Lower lobe of right lung (tissue), 2 donors: ENCODE data around the gene HMGB1. TPM values are rescaled to one million over a fixed set of nuclear protein-coding genes. Genes with fewer than 3 reads are reported as not detected.

ENCODE experiments used
- ATAC-seq, 2 donors: fragments of 200-7000 bp; cut with Tn5 transposase; one replicate each; pipeline ENCODE4 v1.9.1; 2020 to 2022; ENCODE audit warnings: mild to moderate bottlenecking in 2 of 2, moderate library complexity in 2 of 2
- DNase-seq: peaks from one replicate; pipeline ENCODE4 v3.0.0-alpha.2; 2020
- H3K27ac ChIP-seq: fragments of 200-600 bp; one replicate; pipeline ENCODE4 v1.8.0; 2022
- H3K27me3 ChIP-seq: fragments of 200-600 bp; one replicate; pipeline ENCODE4 v1.8.0; 2022; ENCODE audit warnings: low read depth
- H3K36me3 ChIP-seq: fragments of 200-600 bp; one replicate; pipeline ENCODE4 v1.8.0; 2022; ENCODE audit warnings: mild to moderate bottlenecking
- H3K4me1 ChIP-seq: fragments of 200-600 bp; one replicate; pipeline ENCODE4 v1.8.0; 2022
- H3K4me3 ChIP-seq: fragments of 200-600 bp; one replicate; pipeline ENCODE4 v1.8.0; 2022; ENCODE audit warnings: mild to moderate bottlenecking
- H3K9me3 ChIP-seq: fragments of 200-600 bp; one replicate; pipeline ENCODE4 v1.8.0; 2022
- intact Hi-C: fragments of 100-400 bp; cut with DNase I; formaldehyde crosslinking; loops from one replicate; pipeline ENCODE4 v1.11.0; 2022
- total RNA-seq: library from RNA; stranded (reverse); fragmentation: NEBNext Ultra II Directional; extraction: Animal tissue kit (Norgen Biotek cat#: 25700); gene quantifications from one replicate; pipeline ENCODE4 v1.2.1, GENCODE V29; 2021
- TF ChIP-seq, protein P1 (sequence below): fragments of 200-600 bp; IDR thresholded peaks from one replicate; pipeline ENCODE4 v1.8.0; 2022; ENCODE audit warnings: antibody characterized with exemption, mild to moderate bottlenecking
- donor health status: DM: no; HTN: yes; CAD: no; lungs with severe emphysema.

Gene HMGB1
- total RNA-seq, 1 donor from 2014 or later, result 221 TPM

DNA sequence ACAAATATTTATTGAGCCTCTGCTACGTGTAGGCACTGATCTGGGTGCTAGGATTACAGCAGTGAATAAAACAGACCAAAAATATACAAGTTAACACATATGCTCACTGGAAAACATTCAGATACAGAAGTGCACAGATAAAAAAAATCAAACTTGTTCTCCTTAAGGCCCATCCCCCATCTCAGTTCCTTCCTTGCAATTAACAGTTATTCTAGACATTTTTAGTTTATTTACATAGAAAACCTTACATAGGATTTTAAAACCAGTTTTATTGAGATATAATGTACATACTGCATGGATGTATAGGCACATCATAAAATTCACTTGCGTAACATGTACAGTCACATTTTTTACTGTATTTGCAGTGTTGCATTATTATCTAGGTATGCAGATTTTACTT lies 36.5 kb upstream of the HMGB1 start:
- Histone ChIP-seq H3K4me3 (no peak overlapping the region), H3K27ac (no peak overlapping the region)
- DNase-seq, result no peak

DNA sequence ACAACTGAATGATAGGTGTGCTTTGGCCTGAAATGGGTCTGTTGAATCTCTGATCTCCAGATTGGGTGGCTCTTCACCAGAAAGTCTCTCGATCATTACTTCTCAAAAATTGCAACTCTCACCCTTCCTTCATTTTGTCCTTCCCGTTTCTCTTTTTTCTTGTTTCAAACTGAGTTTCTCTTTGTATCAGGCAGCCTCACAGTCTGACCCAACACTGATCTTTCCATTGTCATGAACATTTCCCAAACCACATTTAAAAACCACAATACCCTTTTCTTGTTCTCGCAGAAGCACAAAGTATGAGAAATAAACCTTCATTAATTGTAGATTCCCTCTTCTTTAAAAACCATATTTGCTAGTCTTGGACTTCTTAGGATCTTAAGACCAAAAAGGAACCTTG lies 33.6 kb upstream of the HMGB1 start:
- Histone ChIP-seq H3K36me3 (no peaks in the 10 kb centered on the region), H3K9me3 (no peaks in the 10 kb centered on the region), H3K27me3 (no peaks in the 10 kb centered on the region), H3K4me1 (no peaks in the 10 kb centered on the region), H3K27ac (no peak overlapping the region), H3K4me3 (no peak overlapping the region)
- DNase-seq (no peak), ATAC-seq (no peak)
- TF ChIP-seq, protein P1, sequence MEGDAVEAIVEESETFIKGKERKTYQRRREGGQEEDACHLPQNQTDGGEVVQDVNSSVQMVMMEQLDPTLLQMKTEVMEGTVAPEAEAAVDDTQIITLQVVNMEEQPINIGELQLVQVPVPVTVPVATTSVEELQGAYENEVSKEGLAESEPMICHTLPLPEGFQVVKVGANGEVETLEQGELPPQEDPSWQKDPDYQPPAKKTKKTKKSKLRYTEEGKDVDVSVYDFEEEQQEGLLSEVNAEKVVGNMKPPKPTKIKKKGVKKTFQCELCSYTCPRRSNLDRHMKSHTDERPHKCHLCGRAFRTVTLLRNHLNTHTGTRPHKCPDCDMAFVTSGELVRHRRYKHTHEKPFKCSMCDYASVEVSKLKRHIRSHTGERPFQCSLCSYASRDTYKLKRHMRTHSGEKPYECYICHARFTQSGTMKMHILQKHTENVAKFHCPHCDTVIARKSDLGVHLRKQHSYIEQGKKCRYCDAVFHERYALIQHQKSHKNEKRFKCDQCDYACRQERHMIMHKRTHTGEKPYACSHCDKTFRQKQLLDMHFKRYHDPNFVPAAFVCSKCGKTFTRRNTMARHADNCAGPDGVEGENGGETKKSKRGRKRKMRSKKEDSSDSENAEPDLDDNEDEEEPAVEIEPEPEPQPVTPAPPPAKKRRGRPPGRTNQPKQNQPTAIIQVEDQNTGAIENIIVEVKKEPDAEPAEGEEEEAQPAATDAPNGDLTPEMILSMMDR, result no peak
- intact Hi-C loops, result no loop called here

More for the DNA sequence above, 36.5 kb upstream of the HMGB1 start:
- no peaks in the 10 kb centered on the region for H3K27me3 ChIP-seq
- ATAC-seq, result no peak
- H3K36me3 ChIP-seq, result no peaks in the 10 kb centered on the region
- no peaks in the 10 kb centered on the region for H3K4me1 ChIP-seq
- intact Hi-C loops, result no loop called here
- no peaks in the 10 kb centered on the region for H3K9me3 ChIP-seq
- TF ChIP-seq, protein P1, result no peak

DNA sequence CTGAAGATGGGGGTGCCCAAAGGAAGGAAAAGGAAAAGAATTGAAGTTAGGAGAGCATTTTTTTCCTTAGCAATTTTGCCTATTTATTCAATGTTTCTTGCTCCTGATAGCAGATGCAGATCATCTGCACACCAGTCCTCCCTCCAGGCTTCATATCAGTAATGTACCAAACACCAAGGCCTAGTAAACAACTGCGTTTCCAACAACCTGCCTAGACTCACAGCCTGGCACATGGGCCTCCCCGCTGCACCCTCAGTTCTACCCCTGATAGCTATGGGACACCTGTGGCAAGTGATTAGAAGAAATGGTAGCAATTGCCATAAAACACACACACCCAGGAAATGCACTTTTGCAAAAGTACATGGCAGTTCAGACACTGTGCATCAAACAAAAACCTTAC lies 30.4 kb upstream of the HMGB1 start:
- no peaks in the 10 kb centered on the region for H3K27me3 ChIP-seq
- DNase-seq (no peak), ATAC-seq (no peak)
- no peaks in the 10 kb centered on the region for H3K4me1 ChIP-seq
- no peak overlapping the region for H3K27ac ChIP-seq
- no peaks in the 10 kb centered on the region for H3K36me3 ChIP-seq
- TF ChIP-seq, protein P1, result no peak
- no peak overlapping the region for H3K4me3 ChIP-seq
- H3K9me3 ChIP-seq, result no peaks in the 10 kb centered on the region
- intact Hi-C loops, result no loop called here

DNA sequence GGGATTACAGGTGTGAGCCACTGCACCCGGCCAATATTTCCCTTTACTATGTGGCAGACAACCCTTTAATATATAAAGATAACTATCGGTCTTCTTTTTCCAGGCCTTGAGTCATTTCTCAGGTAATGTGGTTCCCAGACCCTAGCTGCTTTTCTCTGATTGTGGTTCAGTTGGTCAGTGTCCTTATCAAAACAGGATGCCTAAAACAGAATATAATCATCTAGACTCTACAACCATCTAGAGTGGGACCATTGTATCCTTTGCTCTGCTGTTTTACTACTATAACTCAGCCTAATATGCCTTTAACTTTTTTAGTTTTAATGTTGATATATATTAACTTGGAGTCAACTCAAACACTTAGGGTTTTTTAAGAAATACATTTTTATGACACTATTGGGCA lies 30.0 kb upstream of the HMGB1 start:
- H3K36me3 ChIP-seq, result no peaks in the 10 kb centered on the region
- no peak overlapping the region for H3K27ac ChIP-seq
- no peak for ATAC-seq
- H3K27me3 ChIP-seq, result no peaks in the 10 kb centered on the region
- no peak for DNase-seq
- TF ChIP-seq, protein P1, result no peak
- H3K4me1 ChIP-seq, result no peaks in the 10 kb centered on the region
- H3K4me3 ChIP-seq, result no peak overlapping the region
- no peaks in the 10 kb centered on the region for H3K9me3 ChIP-seq
- intact Hi-C loops, result no loop called here

DNA sequence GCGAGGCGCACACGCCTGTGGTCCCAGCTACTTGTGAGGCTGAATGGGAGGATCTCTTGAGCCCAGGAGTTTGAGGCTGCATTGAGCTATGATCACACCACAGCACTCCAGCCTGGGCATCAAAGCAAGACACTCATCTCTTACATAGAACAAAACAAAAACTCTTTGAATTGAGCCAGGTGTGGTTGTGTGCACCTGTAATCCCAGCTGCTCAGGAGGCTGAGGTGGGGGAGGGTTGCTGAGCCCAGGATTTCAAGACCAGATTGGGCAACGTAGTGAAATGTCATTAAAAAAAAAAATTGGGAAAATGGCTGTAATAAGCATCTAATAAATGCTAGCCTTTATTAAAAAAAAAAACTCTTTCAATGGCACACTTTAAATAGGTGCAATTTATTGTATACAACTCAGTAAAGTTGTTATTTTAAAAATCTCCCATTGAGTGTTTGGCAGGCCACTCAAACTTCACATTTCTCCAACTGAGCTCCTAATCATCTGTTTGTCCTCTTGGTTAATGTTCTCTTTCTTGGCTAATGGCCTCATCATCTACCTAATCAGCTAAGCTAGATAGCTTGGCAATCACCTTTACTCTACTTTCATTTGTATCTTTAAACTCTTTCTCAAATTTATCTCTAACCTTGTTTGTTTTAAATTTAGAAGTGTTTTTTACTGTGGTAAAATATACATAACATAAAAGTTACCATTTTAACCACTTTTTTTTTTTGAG lies 28.1 kb upstream of the HMGB1 start:
- Histone ChIP-seq H3K4me1 (no peaks in the 10 kb centered on the region), H3K4me3 (no peak overlapping the region), H3K27ac (no peak overlapping the region), H3K9me3 (no peaks in the 10 kb centered on the region), H3K36me3 (no peaks in the 10 kb centered on the region), H3K27me3 (no peaks in the 10 kb centered on the region)
- TF ChIP-seq, protein P1, result no peak
- intact Hi-C loops, result no loop called here
- ATAC-seq, result no peak
- DNase-seq, result no peak
